T-helper 9 cell (primary cell): ENCODE measurements around the gene MIX23.
"Not testable (repeated sequence)": the region's sequence is repeated elsewhere in the genome, so short reads cannot be mapped to it uniquely, and the experiment has no call there.

Experiments used
- DNase-seq: peaks from one replicate; pipeline ENCODE4 v3.0.0-alpha.2; 2020

MIX23 gene

GRCh38 chr3:122392868-122393844 is 10.1 kb upstream of the MIX23 start:
- no peak for DNase-seq

DNA sequence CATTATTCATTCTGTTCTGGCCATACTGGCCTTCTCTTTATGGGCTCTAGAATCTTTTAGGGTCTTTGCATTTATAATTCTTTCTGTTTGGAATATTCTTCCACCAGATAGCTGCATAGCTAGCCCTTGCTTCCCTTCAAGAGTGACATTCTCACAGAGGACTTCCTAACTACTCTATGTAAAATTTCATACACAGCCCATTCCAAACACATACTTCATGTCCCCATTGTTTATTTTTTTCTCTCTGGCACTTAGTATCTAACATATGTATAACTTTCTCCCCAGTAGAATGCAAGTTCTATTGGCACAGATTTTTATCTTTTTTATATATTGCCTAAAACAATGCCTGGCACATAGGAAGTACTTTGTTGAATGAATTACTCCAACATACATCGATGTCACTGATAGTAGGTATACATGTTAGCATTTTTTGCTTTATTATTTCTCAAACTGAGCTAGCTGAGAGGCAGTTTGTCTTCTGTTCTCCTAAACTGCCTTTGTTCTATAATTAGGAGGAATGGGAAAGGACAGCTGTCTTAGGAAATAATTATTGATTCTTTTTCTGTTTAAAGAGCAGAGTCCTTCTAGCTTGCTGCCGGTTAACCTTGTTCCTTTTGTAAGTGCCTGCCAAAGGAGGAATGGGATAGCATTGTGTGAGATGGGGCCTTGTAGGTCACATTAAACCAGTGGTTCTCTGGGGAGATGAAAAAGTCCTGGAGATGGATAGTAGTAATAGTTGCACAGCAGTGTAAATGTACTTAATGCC is 8.8 kb upstream of the MIX23 start:
- DNase-seq, result no peak

DNA sequence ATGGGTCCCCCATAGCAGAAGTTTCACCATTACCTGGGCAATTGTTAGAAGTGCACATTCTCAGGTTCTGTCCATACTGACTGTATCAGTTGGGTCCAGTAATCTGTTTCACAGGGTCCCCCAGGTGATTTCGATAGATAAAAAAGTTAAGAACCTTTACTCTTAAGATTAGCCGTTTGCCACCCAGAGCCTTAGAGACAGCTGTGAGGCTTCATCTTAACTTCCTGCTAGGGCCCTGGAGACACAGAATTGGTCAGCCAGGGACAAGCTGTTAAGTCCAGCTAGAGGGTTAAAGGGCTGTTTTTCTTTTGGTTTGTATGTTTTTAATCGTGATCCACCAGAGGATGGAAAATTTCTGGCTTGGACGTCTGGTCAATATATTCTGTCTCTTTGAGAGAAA is 7.6 kb upstream of the MIX23 start:
- DNase-seq, result no peak

DNA sequence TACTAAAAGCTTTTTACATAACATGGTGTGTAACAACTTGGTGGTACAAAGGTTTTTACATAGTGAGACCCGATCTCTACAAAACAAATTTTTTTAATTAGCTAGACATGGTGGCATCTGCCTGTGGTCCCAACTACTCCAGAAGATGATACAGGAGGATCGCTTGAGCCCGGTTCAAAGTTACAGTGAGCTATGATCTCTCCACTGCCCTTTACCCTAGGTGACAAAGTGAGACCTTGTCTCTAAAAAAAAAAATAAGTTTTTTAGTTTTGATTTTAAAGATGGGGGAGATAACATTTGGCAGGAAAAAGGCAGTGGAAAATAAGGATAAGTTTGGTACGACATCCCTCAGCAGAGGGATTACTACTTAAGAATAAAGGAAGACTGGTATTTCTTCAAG is 6.9 kb upstream of the MIX23 start:
- no peak for DNase-seq

DNA sequence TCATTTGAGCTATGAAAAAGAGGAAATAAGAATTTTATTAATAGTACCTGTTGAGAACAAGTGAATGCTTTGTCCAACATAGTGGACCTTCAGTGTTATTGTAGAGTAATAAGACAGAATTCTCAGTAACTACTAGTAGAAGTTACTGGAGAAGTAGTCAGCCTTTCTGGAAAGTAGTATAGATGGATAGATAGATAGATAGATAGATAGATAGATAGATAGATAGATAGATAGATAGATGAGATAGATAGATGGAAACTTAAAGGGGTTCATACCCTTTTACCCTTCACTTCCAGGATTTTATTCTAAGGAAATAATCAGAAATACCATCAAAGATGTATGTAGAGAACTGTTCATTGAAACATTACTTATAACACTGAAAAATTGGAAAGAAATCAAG is 6.2 kb upstream of the MIX23 start:
- DNase-seq, result no peak

GRCh38 chr3:122387709-122388108 is 4.7 kb upstream of the MIX23 start:
- no peak for DNase-seq

DNA sequence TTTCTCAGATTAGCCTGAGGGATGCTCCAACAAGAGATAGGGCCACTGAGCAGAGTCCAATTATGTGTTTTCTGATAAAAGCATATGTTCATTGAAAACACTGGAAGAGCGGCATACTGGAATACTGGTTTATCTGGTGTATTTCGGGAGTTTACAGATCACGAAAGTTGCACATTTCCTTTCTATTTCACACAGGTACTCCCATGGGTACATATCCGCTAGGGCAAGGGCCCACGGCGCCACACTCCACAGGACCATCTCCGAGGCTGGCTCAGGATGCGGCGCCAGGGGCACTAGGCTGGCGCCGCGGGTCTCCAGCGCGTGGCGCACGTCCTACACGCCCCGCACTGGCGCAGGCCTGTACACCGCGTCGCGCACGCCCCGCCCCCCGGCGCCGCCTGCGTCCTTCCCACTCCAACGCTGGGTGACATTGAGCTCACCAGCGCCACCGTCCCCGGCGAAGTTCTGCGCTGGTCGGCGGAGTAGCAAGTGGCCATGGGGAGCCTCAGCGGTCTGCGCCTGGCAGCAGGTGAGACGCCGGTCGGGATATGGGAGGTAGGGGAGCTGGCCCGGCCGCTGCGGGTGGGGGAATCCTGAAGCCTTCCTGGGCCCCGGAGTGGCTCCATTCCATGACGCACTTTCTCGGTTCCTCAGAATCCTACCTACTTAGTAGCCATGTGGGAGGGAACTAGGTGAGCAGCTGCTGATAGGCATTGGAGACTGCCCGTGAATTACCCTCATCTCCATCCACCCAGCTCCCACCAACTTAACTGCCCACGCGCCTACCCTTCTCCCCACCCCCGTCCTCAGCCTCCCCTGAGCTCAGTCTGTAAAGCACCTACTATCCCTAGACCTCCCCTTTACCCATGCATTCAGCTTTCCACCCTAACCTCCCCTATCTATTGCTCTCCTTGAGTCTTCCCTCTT is 1.0 kb upstream of the MIX23 start, which contains the start of gene FAM162A:
Gene FAM162A (plus strand): TSS at position 412 of the 927 bp plus-strand sequence. CDS start 84 bp downstream, at position 496.
- peak; percentile 90 for DNase-seq

DNA sequence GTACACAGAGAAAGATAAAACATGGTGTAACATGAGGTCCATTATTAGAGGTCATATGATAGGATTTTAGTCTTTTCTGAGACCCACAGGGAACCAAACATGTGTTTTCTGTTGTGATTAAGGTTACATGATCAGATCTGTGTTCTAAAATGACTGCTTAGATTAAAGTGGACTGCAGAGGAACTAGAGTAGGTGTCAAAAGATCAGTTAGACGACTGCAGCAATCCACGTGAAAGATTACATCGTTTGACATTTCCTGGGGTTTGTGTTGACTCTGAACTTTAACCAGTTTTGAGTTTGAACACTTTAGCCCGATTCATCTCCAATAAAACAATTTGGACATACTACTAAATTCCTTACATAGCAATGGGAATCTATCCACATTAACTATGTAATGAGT is 5.1 kb downstream of the MIX23 start:
- DNase-seq, result no peak

- no peak for DNase-seq
Observed at GRCh38 chr3:122374034-122374433, 9.0 kb downstream of the MIX23 start.

GRCh38 chr3:122366379-122366749 is 16.7 kb downstream of the MIX23 start:
- no peak for DNase-seq

DNA sequence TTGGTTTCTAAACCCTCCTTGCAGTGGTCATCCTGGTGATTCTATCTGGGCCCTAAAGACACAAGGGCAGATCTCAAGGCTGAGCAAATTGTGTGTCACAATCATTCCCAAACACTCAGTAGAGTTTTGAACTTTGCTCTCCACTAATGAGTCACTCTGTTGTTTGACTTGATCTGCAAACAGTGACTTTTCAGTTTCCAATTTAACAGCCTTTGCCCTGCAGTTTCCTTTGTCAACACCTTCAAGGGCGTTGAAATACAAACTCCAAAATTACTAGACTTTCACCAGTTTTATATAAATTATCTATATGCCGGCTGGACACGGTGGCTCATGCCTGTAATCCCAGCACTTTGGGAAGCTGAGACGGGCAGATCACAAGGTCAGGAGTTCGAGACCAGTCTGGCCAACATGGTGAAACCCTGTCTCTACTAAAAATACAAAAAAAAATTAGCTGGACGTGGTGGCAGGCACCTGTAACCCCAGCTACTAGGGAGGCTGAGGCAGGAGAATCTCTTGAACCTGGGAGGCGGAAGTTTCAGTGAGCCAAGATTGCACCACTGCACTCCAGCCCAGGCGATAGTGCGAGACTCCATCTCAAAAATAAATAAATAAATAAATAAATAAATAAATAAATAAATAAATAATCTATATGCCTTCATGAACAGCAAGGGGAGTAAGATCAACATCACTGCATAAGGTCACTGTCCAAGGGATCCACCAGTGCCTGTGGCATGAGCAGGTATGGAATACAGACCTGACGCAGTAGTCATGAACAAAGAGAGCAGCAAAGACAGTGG is 17.3 kb downstream of the MIX23 start:
- not testable (repeated sequence) for DNase-seq

- DNase-seq, result no peak
Observed at GRCh38 chr3:122365073-122365472, 18.0 kb downstream of the MIX23 start.

DNA sequence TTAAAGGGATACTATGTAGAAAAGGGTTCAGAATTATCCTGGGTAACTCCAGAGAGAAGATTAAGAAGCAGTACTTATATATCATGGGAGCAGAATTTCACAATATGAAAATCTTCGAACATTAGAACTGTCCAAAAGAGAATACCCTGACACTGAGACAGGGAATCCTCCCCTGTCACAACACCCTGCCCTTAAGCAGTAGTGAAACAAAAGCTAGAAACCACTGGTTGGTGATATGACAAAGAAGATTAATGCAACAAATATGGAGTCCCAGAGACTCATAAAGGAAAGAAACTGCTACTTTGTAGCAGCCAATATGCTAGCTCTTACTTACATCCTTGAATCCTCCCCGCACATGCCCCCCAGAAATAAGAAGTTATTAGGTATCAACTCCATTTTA is 18.5 kb downstream of the MIX23 start:
- no peak for DNase-seq

DNA sequence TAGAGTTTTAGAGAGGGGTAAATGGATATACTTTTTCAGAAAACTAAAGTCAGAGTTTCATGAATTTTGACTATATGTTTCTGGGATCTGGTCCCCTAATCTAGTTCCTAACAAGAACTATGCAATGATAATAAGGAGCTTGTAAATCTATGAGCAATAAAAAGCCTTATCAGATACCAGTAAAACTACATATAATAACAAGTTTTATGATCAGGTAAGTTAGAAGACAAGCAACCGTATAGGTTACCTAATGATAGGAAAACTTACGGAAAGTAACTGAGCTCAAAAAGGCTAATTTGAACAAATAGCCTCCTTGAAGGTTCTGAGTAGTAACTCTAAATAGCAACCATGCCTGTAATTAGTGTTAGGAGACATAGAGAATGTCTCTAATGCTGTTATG is 21.0 kb downstream of the MIX23 start:
- no peak for DNase-seq

DNA sequence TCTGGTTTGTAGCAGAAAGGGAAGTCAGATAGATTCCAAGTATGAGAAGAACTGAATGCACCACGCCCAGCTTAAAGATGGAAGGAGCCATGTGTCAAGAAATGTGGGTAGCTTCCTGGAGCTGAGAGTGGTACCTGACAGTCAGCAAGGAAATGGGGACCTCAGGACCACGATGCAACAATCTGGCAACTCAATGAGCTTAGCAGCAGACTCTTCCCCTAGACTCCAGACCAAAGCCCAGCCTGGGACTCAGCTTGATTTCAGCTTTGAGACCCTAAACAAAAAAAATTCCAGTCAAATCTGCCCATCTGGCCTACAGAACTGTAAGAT is 24.4 kb downstream of the MIX23 start:
- DNase-seq, result no peak

GRCh38 chr3:122357828-122358702 is 25.0 kb downstream of the MIX23 start:
- no peak for DNase-seq

- peak; percentile 4 for DNase-seq
Observed at GRCh38 chr3:122356402-122356801, 26.6 kb downstream of the MIX23 start.

- DNase-seq, result no peak
Observed at GRCh38 chr3:122355612-122356011, 27.4 kb downstream of the MIX23 start.

DNA sequence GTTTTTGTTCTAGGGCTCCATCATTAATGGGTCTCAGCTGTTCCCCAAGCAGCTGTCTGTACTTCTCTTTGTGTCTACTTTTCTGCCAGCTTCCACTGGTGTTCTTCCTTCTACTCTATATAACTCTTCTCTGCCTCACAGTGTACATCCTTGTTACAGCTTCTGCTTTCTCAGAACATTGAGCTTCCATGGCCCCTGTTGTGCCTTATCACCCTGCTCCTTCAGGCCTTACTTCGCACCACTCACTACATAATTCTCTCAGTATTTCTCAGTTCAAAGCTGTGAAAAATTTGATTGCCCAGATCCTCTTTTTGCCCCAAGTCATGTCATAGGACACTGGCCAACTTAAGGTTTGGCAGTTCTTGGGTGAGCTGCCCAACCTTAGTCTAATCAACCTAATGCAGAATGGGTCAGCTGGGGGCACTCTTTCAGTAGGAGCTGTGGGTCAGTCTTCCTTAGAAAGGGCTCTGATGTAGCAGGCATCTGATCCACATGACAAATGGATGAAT is 29.1 kb downstream of the MIX23 start:
- DNase-seq, result no peak

- DNase-seq, result no peak
Observed at GRCh38 chr3:122353215-122353614, 29.8 kb downstream of the MIX23 start.

- DNase-seq, result no peak
Observed at GRCh38 chr3:122351612-122352011, 31.4 kb downstream of the MIX23 start.
